HUDEP-2 (cell line): ENCODE data around the gene SCN3A.

Experiments used
- DNase-seq, 76 experiments: peaks; one replicate each; lab custom pipeline; 2025; ENCODE audit not compliant: unreplicated experiment in 76 of 76; lab: John Stamatoyannopoulos, UW

SCN3A gene

DNA sequence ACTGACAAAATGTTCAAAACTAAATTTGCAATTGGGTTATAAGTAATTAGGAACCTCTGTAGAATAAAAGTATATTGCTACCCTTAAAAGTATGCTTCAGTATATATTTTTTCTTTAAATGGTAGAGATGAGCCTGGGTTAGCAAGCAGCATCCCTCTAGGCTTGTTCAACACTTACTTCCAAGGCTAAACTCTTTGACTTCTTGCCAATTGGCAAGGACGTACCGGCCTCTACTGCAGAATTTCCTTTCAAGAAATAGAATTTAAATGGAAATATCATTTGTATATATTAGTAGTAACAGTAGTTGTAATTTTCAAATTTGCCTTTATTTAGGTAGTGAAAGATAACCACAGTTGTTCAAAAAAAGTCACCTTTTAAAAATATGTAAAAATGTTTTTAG is 143.4 kb downstream of the SCN3A start:
- no peak for DNase-seq

DNA sequence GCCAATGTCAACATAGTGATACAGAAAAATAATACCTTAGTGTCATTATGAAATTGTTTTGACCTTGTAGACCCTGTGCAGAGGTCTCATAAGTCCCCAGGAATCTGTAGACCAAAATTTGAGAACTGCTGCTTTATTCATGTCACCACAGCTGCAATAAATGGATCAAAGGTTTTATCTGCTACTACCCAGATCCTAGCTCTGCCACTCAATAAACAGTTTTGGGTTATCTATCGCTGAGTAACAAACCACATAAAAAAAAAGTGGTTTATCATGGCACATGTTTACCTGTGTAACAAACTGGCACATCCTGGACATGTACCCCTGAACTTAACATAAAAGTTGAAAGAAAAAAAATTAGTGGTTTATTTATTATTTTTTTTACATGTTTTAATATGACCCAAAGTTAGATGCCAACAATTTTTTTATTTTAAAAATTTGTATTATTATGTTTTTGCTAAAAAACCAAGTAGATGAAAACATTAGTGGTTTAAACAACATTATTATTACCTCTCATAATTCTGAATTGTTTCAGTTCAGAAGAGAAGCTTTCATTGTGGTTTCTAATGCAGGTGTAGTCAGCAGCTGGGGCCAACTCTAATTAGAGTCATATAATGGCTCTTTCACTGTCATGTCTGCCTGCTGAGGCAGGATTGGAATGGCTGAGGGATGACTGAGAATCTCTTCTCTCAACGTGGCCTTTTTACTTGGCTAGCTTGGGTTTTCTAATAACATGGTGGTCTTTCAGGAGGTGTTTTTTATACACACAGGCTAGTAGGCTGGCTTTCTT is 145.2 kb downstream of the SCN3A start:
- peak in 34 of 76 experiments; percentile 1 to 81 (median 34) for DNase-seq

DNA sequence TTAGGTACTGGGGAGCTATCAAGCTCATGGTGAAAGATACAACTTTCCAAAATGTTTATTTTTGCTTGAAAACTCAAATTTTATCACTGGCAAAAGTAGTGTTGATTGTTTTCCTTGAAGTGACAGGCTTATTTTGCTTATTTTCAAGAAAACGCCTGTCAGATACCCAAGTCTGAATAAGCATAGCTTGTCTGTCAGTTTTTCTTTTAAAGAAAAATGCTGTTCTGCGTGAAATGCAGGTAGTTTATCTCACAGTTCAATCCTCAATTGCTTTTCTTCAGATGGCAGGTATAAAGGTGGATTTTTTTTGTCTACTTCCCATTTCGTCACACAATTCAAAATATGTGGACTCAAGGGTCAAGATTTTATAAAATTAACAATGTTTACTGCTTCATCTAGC is 145.9 kb downstream of the SCN3A start:
- no peak for DNase-seq

GRCh38 chr2:165057308-165057707 is 146.5 kb downstream of the SCN3A start:
- DNase-seq = no peak

DNA sequence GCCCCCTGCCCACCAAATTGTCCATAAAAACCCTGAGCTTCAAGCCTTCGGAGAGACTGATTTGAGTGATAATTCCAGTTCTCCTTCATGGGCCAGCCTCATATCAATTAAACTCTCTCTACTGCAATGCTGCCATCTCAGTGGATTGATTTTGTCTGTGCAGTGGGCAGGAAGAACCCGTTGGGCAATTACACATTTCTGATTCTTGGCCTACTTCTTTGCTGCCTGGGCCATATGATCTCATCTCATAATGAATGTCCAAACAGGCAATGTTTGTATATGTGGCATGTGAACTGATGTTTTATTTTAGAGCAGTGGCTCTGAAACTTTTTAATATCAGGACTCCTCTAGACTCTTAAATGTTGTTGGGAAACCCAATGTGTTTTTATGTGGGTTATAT is 147.3 kb downstream of the SCN3A start:
- DNase-seq = no peak

DNA sequence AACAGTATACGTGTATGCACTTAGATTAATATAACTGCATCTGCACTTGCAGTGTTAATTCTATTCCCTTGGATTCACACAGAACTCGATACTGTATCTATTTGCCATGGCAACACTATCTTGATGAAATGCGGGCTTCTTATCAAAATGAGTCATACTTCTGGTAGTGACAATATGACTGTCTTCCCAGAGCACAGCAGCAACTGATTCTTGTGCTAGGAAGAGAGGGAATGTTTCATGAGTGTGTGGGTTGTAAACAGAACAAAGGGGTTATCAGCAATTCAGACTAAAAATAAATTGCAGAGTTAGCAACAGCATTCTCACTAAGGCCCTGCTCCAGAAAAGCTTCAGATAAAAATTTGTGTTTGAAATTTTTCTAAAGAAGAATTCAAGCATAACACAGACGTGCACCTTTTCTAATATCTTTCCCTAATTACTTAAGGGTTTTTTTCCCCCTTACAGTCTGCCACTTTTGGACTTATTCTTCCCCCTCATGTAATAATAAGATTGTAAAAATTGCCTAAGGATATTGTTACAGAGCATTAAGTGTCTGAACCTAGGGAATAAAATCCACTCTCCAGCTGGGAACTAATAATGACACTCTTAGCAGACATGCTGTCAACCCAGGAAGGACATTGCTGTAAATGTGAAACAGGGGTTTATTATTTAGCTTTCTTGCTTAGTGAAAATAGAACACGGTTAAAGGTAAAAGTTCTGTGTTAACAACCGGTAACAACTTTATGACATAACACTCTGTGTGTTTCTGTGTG is 148.6 kb downstream of the SCN3A start:
- peak in 52 of 76 experiments; percentile 5 to 92 (median 66) for DNase-seq

GRCh38 chr2:165054652-165055051 is 149.2 kb downstream of the SCN3A start:
- DNase-seq = peak in 7 of 76 experiments; percentile 1 to 56 (median 38)

DNA sequence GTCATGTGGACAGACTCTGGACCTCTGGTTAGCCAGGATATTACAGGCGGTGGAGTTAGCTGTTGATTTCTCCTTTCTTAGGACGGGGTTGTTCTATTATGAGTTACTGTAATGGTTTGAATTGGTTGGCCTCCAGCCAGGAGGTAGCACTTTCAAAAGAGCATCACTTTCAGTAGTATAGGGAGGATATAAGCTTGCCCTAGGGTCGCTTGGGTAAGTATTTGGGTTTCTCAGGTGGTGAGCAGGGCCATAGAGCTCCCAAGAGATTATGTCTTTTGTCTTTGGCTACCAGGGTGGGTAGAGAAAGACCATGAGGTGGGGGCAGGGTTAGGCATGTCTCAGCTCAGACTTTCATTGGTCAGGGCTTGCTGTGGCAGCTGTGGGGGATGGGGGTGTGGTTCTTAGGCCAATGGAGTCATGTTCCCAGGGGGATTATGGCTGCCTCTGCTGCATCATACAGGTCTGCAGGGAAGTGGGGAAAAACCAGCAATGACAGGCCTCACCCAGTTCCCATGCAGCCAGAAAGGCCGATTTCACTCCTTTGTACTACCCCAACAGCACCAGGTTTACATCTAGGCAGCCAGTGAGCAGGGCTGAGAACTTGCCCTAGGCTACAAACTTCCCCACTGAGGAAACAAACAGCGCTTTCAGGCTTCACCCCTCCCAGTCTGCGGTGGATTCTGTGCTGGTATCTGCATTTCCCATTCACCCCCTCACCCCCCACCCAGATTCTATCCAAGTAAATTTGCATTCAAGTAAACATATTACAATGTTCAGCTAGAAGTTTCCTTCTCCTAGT is 159.1 kb downstream of the SCN3A start:
- no peak for DNase-seq
